Measurements from ENCODE around the gene ARV1.
"Not testable (repeated sequence)": the region's sequence is repeated elsewhere in the genome, so short reads cannot be mapped to it uniquely, and the experiment has no call there.

GRCh38 chr1:231045921-231046729 is 67.2 kb downstream of the ARV1 start:
- TF ChIP-seq CTCF, POLR2A, POLR2AphosphoS5 (IDR thresholded peaks at IDR 0.05): not testable (repeated sequence)
